Activated T-cell treated with anti-CD3 and anti-CD28 coated beads, Interleukin-2, amount 50 U/mL, for 48 hours (primary cell): ENCODE results near the gene ARHGAP27.

Experiments used
- DNase-seq, 2 experiments: peaks; one replicate each; pipeline ENCODE4 v3.0.0-alpha.2; 2020

ARHGAP27 gene

GRCh38 chr17:45405250-45406086 lies 27.2 kb downstream of the ARHGAP27 start:
- DNase-seq: peak in 1 of 2 experiments; percentile 48

GRCh38 chr17:45404870-45405249 lies 27.8 kb downstream of the ARHGAP27 start:
- DNase-seq: no peak

- DNase-seq: no peak
These were observed 28.7 kb downstream of the ARHGAP27 start for GRCh38 chr17:45403906-45404490.

- no peak for DNase-seq
These were observed 29.8 kb downstream of the ARHGAP27 start for GRCh38 chr17:45402916-45403315.

GRCh38 chr17:45398800-45399199 lies 33.9 kb downstream of the ARHGAP27 start:
- no peak for DNase-seq

- no peak for DNase-seq
These were observed 34.9 kb downstream of the ARHGAP27 start for GRCh38 chr17:45397796-45398195.

- no peak for DNase-seq
These were observed 36.0 kb downstream of the ARHGAP27 start for GRCh38 chr17:45396496-45397205.

GRCh38 chr17:45395569-45396415 lies 36.9 kb downstream of the ARHGAP27 start:
- no peak for DNase-seq

- DNase-seq: peak; percentile 56 to 61
These were observed 37.6 kb downstream of the ARHGAP27 start for GRCh38 chr17:45394913-45395568.

- no peak for DNase-seq
These were observed 38.1 kb downstream of the ARHGAP27 start for GRCh38 chr17:45394564-45394912.

- DNase-seq: no peak
These were observed 38.6 kb downstream of the ARHGAP27 start for GRCh38 chr17:45394091-45394490.

GRCh38 chr17:45393411-45393810 lies 39.3 kb downstream of the ARHGAP27 start:
- no peak for DNase-seq

GRCh38 chr17:45391918-45392317 lies 40.8 kb downstream of the ARHGAP27 start:
- DNase-seq: no peak

- DNase-seq: no peak
These were observed 41.4 kb downstream of the ARHGAP27 start for GRCh38 chr17:45391291-45391690.

- no peak for DNase-seq
These were observed 43.3 kb downstream of the ARHGAP27 start for GRCh38 chr17:45389354-45389753.

- DNase-seq: no peak
These were observed 43.9 kb downstream of the ARHGAP27 start for GRCh38 chr17:45388604-45389325.

- no peak for DNase-seq
These were observed 44.9 kb downstream of the ARHGAP27 start for GRCh38 chr17:45387739-45388138.

- no peak for DNase-seq
These were observed 46.5 kb downstream of the ARHGAP27 start for GRCh38 chr17:45386178-45386577.

- DNase-seq: peak; percentile 95
These were observed 47.2 kb downstream of the ARHGAP27 start for GRCh38 chr17:45385331-45385997.

GRCh38 chr17:45384789-45385262 lies 47.8 kb downstream of the ARHGAP27 start:
- no peak for DNase-seq
